ENCODE data around the gene PEAK1. TPM values are rescaled to one million over a fixed set of nuclear protein-coding genes. Genes with fewer than 3 reads are reported as not detected.

Gene PEAK1
- total and polyA plus RNA-seq, 10 of the 15 experiments (the other 5 are each of a cell fraction or from before 2014, with no cell fraction given): 0.62 to 24.2 (median 11.2) TPM

- no peaks in the 10 kb centered on the region for H3K79me2 ChIP-seq (ENCODE audit: control insufficient read depth, insufficient read depth, low read length)
- TF ChIP-seq POU2F2 (IDR thresholded peaks at IDR 0.05; ENCODE audit: borderline replicate concordance, low read depth, low read length) (no peak), POLR2A (IDR thresholded peaks at IDR 0.05; ENCODE audit: low read depth, low read length) (no peak), RELB (IDR thresholded peaks at IDR 0.05; ENCODE audit: low read depth) (no peak), ZNF274 (IDR thresholded peaks at IDR 0.05; ENCODE audit: insufficient read depth, insufficient read length) (no peak), ETV6 (conservative IDR thresholded peaks at IDR 0.05 in 1 of 2, IDR thresholded peaks at IDR 0.05 in 1 of 2; ENCODE audit: borderline replicate concordance in 1 of 2, low read depth in 1 of 2) (no peak), HDAC2 (IDR thresholded peaks at IDR 0.05) (no peak), MEF2A (IDR thresholded peaks at IDR 0.05; ENCODE audit: insufficient read depth, low read depth, low read length) (no peak), ZBTB40 (IDR thresholded peaks at IDR 0.05; ENCODE audit: borderline replicate concordance) (no peak), BHLHE40 (IDR thresholded peaks at IDR 0.05; ENCODE audit: borderline replicate concordance in 1 of 2, low read depth in 2 of 2, low read length in 1 of 2) (no peak), POLR2AphosphoS2 (IDR thresholded peaks at IDR 0.05; ENCODE audit: low read depth, low read length) (no peak), EZH2 (IDR thresholded peaks at IDR 0.05; ENCODE audit: borderline replicate concordance, control insufficient read depth, low read depth, low read length) (no peak), CHD1 (IDR thresholded peaks at IDR 0.05; ENCODE audit: low read depth, low read length) (no peak), ASH2L (IDR thresholded peaks at IDR 0.05; ENCODE audit: borderline replicate concordance, low read depth) (no peak), JUNB (IDR thresholded peaks at IDR 0.05) (no peak), SUPT20H (IDR thresholded peaks at IDR 0.05; ENCODE audit: borderline replicate concordance, control insufficient read depth, low read depth, low read length) (no peak), HDAC6 (IDR thresholded peaks at IDR 0.05; ENCODE audit: unreplicated experiment) (no peak)
- H3K9me3 ChIP-seq (replicated peaks; ENCODE audit: control insufficient read depth, insufficient read depth, low read length): no peaks in the 10 kb centered on the region
- FAIRE-seq: no peak
- BruUV-seq (replicated peaks): no TSS peak
- intact Hi-C loops (cut with micrococcal nuclease; ENCODE audit: unreplicated experiment): no loop called here
- H3K4me2 ChIP-seq (ENCODE audit: control insufficient read depth, insufficient read depth): no peak overlapping the region
- no peaks in the 10 kb centered on the region for H3K4me1 ChIP-seq (ENCODE audit: control insufficient read depth, insufficient read depth, low read length)
- CTCF ChIA-PET: interaction anchor here (0.7 kb wide), 1 partner anchor 155 kb away, joined by 3 read pairs; no protein-coding TSS in a partner anchor
- RAD21 ChIA-PET (ENCODE audit: unreplicated experiment): no interaction called here
- SMC1A ChIA-PET (ENCODE audit: uncharacterized antibody, unreplicated experiment): no interaction called here
- POLR2A ChIA-PET: no interaction called here
- no peaks in the 10 kb centered on the region for H3K27me3 ChIP-seq (replicated peaks in 1 of 2; ENCODE audit: control insufficient read depth in 2 of 2, insufficient read depth in 2 of 2, low read length in 1 of 2)
- no peak overlapping the region for H2AFZ ChIP-seq (ENCODE audit: control insufficient read depth, low read depth, low read length)
- in situ Hi-C loops (cut with MboI): no loop called here
- no peak for DNase-seq (ENCODE audit: low read depth, low spot score)
- H3K4me3 ChIP-seq: no peak overlapping the region
- H3K9ac ChIP-seq (ENCODE audit: control insufficient read depth, insufficient read depth, low read length): no peak overlapping the region
- ATAC-seq: no peak
- H4K20me1 ChIP-seq (ENCODE audit: control insufficient read depth, insufficient read depth): no peaks in the 10 kb centered on the region
- no peaks in the 10 kb centered on the region for H3K36me3 ChIP-seq (ENCODE audit: control insufficient read depth in 2 of 2, insufficient read depth in 2 of 2, low read length in 1 of 2)
- 100% methylated on average over 1 of the region's 1 CpG for WGBS (ENCODE audit: insufficient coverage, insufficient replicate concordance, low lambda C conversion rate, missing lambda C conversion rate)
- no peak overlapping the region for H3K27ac ChIP-seq (ENCODE audit: control insufficient read depth, insufficient read depth)
These were observed 143.0 kb downstream of the PEAK1 start for GRCh38 chr15:77276943-77277342.

Measured in GM12878 (cell line).